NB4 (cell line): ENCODE data around the gene TMEM150B.
A peak's percentile ranks its signal among the peaks of the same experiment; 100 is the strongest.

Source experiments
- DNase-seq: peaks from one replicate; pipeline ENCODE4 v3.0.0; 2010; ENCODE audit warnings: low read depth
- H3K4me3 ChIP-seq: one replicate; pipeline ENCODE4 v1.5.1; 2011; ENCODE audit warnings: mild to moderate bottlenecking, low read depth, low read length, moderate library complexity
- CTCF ChIP-seq: IDR thresholded peaks from one replicate; pipeline ENCODE4 v1.5.1; 2012; ENCODE audit warnings: low read depth, low read length
- MYC ChIP-seq: IDR thresholded peaks from 2 replicates; pipeline ENCODE4 v1.6.1; 2011; ENCODE audit warnings: low read depth, low read length
- POLR2A ChIP-seq: IDR thresholded peaks from 2 replicates; pipeline ENCODE4 v1.6.1; 2011; ENCODE audit warnings: mild to moderate bottlenecking; ENCODE audit not compliant: insufficient read length; ENCODE audit errors: extremely low read depth
- TF ChIP-seq, protein P1 (sequence below): IDR thresholded peaks from 2 replicates; pipeline ENCODE4 v1.6.1; 2011; ENCODE audit warnings: low read depth, low read length

The TMEM150B gene

DNA sequence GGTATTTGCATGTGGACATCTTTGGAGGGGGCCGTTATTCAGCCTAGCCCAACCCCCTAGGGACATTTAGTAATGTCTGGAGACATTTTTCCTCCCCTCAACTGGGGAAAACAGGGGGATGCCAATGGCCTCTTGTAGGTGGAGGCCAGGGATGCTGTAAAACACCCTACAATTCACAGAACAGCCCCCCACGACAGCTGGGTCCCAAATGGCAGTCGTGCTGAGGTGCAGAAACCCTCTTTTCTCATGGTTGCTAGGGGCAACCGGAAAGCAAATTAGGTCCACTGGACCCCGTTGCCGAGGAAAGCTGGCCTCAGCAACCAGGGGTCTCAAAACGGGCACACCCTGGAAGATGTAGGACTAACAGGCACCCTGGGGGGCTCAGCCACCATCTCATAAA, 14.6 kb downstream of the TMEM150B start:
- no peak for TF ChIP-seq MYC
- TF ChIP-seq, protein P1, sequence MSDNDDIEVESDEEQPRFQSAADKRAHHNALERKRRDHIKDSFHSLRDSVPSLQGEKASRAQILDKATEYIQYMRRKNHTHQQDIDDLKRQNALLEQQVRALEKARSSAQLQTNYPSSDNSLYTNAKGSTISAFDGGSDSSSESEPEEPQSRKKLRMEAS, result no peak
- no peak for DNase-seq
- H3K4me3 ChIP-seq, result no peak overlapping the region

DNA sequence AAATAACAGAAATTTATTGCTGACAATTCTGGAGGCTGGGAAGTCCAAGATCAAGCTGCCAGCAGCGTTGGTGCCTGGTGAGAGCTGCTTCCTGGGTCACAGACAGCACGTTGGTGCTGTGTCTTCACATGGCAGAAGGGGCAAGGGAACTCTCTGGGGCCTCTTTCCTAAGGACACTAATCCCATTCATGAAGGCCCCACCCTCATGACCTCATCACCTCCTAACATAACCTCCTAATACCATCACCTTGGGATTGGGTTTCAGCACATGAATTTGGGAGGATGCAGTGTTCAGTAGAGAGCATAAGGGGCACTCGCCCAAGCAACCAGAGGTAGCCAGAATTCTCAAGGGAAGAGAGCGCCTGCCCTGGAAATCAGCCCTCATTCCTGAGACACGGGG, 15.7 kb downstream of the TMEM150B start:
- TF ChIP-seq MYC (no peak), POLR2A (no peak), CTCF (no peak)
- TF ChIP-seq, protein P1, result no peak
- no peak overlapping the region for H3K4me3 ChIP-seq
- DNase-seq, result no peak

DNA sequence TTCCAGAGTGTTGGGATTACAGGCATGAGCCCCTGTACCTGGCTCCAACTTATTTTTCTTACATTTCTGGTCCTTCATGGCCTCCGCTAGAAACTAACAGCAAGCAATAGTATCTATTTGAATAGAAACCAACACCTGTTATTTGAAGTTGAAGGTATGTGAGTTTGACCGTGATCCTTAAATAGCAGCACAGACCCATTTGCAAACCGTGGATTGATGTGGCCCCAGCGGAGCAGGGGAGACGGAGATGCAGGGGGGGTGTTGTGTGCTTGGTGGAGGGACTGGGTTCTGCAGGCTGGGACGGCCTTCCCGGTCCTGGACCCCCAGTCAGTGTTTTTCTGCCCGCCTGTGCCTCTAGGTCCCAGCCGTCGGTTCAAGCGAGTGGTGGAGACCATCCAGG, 16.9 kb downstream of the TMEM150B start:
- no peak overlapping the region for H3K4me3 ChIP-seq
- TF ChIP-seq, protein P1, result no peak
- no peak for TF ChIP-seq MYC
- TF ChIP-seq POLR2A, result no peak
- TF ChIP-seq CTCF, result no peak
- DNase-seq, result no peak

DNA sequence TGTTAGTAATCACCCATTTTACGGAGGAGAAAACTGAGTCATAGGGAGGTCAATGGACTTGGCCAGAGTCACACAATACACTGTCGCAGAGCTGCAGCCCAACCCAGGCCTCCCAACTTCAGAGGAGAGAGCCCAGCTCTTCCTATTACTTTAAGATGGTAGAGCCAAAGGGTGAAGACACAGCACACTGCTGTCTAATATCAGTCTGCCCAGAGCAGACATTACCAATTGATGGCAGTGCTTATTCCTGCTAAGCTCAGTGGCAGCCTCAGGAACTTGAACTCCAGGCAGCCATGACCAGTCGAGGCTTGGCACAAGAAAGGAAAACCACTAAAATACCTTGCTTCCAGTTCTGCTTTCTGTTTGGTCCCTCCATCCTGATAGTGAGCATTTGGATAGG, 18.4 kb downstream of the TMEM150B start:
- no peak overlapping the region for H3K4me3 ChIP-seq
- TF ChIP-seq MYC, result no peak
- no peak for DNase-seq

DNA sequence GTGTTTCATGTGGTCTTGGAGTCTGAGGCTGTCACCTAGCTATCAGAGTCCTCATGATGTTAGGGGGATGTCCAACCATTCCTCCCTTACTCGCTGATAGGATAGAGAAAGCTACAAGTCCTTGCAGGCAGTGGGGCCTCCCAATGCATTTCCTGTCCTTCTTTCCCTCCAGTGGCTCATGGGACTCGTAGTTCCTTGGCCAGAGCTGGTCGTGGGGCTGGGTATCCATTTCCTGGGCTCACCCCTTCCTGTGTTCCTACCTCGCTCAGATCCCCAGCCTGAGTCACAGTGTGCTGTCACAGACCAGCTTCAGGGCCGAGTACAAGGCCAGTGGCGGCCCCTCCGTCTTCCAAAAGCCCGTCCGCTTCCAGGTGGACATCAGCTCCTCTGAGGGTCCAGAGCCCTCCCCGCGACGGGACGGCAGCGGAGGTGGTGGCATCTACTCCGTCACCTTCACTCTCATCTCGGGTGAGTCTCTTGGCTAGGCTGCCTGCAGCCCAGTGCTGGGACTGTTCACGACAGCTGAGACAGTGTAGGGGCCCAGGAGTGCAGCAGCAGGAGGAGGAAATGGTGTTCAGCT, 19.1 kb downstream of the TMEM150B start:
- TF ChIP-seq, protein P1, result no peak
- TF ChIP-seq CTCF (no peak), MYC (no peak), POLR2A (no peak)
- no peak overlapping the region for H3K4me3 ChIP-seq
- peak; percentile 47 for DNase-seq

- DNase-seq, result peak; percentile 57
- TF ChIP-seq POLR2A (no peak), MYC (peak; percentile 32; the same call in 1 of the 2 replicates)
- no peak overlapping the region for H3K4me3 ChIP-seq
Observed at GRCh38 chr19:55305491-55305890, 19.6 kb downstream of the TMEM150B start.

DNA sequence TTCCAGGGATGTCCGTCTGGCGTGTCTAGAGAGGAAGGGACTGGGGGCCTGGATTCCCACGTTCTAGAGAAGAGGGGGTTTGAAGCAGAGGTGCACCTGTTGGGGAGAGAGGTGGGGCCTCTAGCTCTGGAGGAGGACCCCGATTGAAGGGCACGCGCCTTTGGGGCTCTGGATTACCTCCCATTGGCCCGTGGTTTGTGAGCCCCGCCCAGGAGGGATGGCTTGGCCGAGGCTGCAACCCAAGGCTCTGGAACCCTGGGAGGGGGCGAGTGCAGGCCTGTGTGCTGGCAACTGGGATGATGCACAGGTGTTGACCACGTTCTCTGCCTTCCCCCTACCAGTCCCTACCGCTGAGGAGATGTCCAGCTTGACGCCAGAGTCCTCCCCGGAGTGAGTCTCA, 20.2 kb downstream of the TMEM150B start:
- H3K4me3 ChIP-seq, result no peak overlapping the region
- TF ChIP-seq CTCF, result no peak
- TF ChIP-seq MYC, result no peak
- TF ChIP-seq, protein P1, result no peak
- no peak for TF ChIP-seq POLR2A
- no peak for DNase-seq
